HepG2 (cell line): ENCODE data around the gene EIF2AK2. TPM values are rescaled to one million over a fixed set of nuclear protein-coding genes. Genes with fewer than 3 reads are reported as not detected.
A peak's percentile ranks its signal among the peaks of the same experiment; 100 is the strongest.

ENCODE experiments used
- BCL6 ChIP-seq: IDR thresholded peaks from 2 replicates; pipeline ENCODE4 v1.6.1; 2016; ENCODE audit warnings: missing genetic modification reagents, missing compliant biosample characterization
- CSRNP2 ChIP-seq: sonication (generic); formaldehyde crosslinking; conservative IDR thresholded peaks from 2 replicates; pipeline ENCODE4 v1.8.0; 2022; ENCODE audit warnings: low read depth, missing genetic modification reagents
- JDP2 ChIP-seq: sonication (generic); formaldehyde crosslinking; IDR thresholded peaks from 2 replicates; pipeline ENCODE4 v1.8.1; 2022; ENCODE audit warnings: missing genetic modification reagents, borderline replicate concordance
- NFE2L2 ChIP-seq: fragments of 150-350 bp; IDR thresholded peaks from 2 replicates; pipeline ENCODE4 v1.6.1; 2014; ENCODE audit warnings: low read length
- UBTF ChIP-seq: sonication (generic); formaldehyde crosslinking; IDR thresholded peaks from 2 replicates; pipeline ENCODE4 v1.4.0; 2020; ENCODE audit warnings: mild to moderate bottlenecking, missing genetic modification reagents
- ZNF143 ChIP-seq: sonication (generic); formaldehyde crosslinking; IDR thresholded peaks from 2 replicates; pipeline ENCODE4 v1.4.0; 2020; ENCODE audit warnings: missing genetic modification reagents
- ZNF501 ChIP-seq: sonication (generic); formaldehyde crosslinking; IDR thresholded peaks from 2 replicates; pipeline ENCODE4 v1.5.1; 2020; ENCODE audit warnings: mild to moderate bottlenecking, moderate library complexity, missing genetic modification reagents
- ZNF550 ChIP-seq: sonication (generic); formaldehyde crosslinking; IDR thresholded peaks from 2 replicates; pipeline ENCODE4 v1.4.0; 2020; ENCODE audit warnings: mild to moderate bottlenecking, missing genetic modification reagents, borderline replicate concordance
- ZNF556 ChIP-seq: sonication (generic); formaldehyde crosslinking; IDR thresholded peaks from 2 replicates; pipeline ENCODE4 v1.4.0; 2020; ENCODE audit warnings: mild to moderate bottlenecking, missing genetic modification reagents, borderline replicate concordance
- ZNF646 ChIP-seq: sonication (generic); formaldehyde crosslinking; IDR thresholded peaks from 2 replicates; pipeline ENCODE4 v1.9.0; 2021; ENCODE audit warnings: mild to moderate bottlenecking, missing genetic modification reagents
- polyA plus RNA-seq, 8 experiments: library from polyadenylated mRNA; depleted of rRNA in 3 of 8; stranded (reverse) in 7 of 8; unstranded in 1 of 8; fragments of >200 nt; fragmentation: Illumina TruSeq in 4 of 8; extraction: Trizol in 4 of 8; gene quantifications; 2 replicates each; pipeline versions ENCODE4 v1.2.1 to v1.2.3, GENCODE V29; 2011 to 2016; ENCODE audit warnings: low read depth in 4 of 8, missing spikeins in 1 of 8, mixed read lengths in 1 of 8; ENCODE audit not compliant: insufficient read depth in 1 of 8
- total RNA-seq, 5 experiments: library from RNA; depleted of rRNA; stranded (reverse); fragments of >200 nt; fragmentation: Illumina TruSeq; extraction: Trizol; gene quantifications; 2 replicates each; pipeline ENCODE4 v1.2.3, GENCODE V29; 2016; ENCODE audit warnings: low read depth in 1 of 5

The EIF2AK2 gene
- total and polyA plus RNA-seq, 2 of the 13 experiments (the other 11 are each of a cell fraction or from before 2014, with no cell fraction given): 10.2 to 26.1 TPM

GRCh38 chr2:37083873-37084794 is 72.6 kb downstream of the EIF2AK2 start, which contains the start of the genes GPATCH11 and HEATR5B (continued):
- peak; percentile 90 for TF ChIP-seq UBTF
- no peak; the same call in 1 of the 2 replicates for TF ChIP-seq NFE2L2
- TF ChIP-seq ZNF550 (CRISPR knock-in tag): no peak; the same call in 1 of the 2 replicates
- TF ChIP-seq ZNF501: peak; percentile 97
- no peak; the same call in 1 of the 2 replicates for TF ChIP-seq JDP2 (CRISPR knock-in tag)
- TF ChIP-seq BCL6: 0 out of 2 replicates have a peak, but pooled peaks have one; percentile 39
- TF ChIP-seq CSRNP2 (CRISPR knock-in tag): no peak
- no peak for TF ChIP-seq ZNF646
- no peak; the same call in 1 of the 2 replicates for TF ChIP-seq ZNF556 (CRISPR knock-in tag)
- TF ChIP-seq ZNF143: peak; percentile 55; the same call in 1 of the 2 replicates
